ENCODE results near the gene LDLRAD3.
"Not testable (repeated sequence)": the region's sequence is repeated elsewhere in the genome, so short reads cannot be mapped to it uniquely, and the experiment has no call there.

Gene LDLRAD3

DNA sequence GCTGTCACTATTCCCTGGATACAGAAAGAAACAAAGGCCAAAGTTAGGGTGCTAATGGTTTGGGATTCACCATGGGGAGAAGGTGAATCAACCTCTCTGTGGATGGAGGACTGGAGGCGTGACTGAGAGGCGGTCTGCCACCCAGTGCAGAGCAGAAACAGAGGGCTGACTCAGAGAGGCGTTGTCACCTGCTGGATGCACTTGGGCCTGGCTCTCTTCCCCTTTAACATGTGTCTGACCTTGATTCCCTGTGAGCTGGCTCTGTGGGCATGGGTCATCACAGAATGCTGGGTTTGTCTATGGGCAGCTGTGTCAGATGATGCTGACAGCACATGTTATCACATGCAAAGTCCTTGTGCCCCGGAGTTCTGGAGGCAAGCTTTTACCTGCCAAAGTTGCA, 75.9 kb downstream of the LDLRAD3 start:
- DNase-seq = peak; percentile 36

DNA sequence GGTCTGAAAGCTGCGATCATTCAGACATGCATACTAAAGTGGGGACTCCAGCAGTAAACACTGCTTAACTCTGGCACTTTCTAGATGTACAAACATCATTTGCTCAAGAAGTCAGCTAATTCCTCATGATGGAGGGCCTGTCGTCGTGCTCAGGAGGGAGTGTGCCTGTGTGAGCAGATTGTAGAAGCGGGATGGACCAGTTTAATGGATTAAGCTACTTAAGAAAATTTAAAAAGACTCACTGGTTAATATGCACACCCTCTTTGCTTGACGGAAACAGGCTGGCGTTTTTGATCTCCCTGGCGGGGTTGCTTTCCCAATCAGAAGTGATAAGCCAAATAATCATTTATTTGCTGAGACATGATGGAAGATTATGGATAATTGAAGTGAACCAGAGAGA, 79.0 kb downstream of the LDLRAD3 start:
- DNase-seq = no peak

DNA sequence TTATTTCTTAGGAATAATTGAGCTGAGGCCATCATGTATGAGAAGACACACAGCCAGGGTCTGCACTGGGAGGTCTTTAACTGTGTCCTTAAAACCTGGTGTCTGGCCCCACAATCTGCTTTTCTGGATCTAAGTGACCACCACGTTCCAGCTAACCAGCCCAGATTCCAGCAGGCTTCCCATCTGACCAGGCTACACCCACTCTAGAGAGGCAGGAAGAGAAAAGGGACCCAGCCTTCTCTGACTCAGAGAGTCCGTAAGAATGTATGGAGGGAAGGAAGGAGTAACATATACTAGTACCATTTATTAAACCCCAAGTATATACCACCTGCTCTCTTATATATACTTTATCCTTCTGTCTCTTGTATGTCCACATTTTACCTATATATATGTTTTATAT, 80.1 kb downstream of the LDLRAD3 start:
- DNase-seq = no peak

DNA sequence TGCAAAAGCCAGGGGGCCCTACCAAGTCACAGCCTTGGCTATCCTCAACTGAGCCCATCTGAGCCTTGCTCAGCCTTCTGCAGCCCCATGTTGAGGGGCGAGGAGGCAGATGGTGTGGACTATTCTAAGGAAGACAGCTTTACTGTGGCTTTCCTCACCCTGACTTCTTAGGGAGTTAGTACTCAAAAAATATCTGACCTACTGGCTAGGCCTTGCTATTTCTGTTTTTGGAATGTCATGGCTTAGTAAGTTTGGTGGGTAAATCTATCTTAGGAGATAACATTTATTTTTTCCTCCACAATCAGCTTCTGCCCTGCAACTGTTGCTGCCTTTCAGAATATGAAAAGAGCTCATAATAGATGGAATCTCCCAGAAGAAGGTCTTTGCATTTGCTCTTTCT, 80.9 kb downstream of the LDLRAD3 start:
- no peak for DNase-seq

DNA sequence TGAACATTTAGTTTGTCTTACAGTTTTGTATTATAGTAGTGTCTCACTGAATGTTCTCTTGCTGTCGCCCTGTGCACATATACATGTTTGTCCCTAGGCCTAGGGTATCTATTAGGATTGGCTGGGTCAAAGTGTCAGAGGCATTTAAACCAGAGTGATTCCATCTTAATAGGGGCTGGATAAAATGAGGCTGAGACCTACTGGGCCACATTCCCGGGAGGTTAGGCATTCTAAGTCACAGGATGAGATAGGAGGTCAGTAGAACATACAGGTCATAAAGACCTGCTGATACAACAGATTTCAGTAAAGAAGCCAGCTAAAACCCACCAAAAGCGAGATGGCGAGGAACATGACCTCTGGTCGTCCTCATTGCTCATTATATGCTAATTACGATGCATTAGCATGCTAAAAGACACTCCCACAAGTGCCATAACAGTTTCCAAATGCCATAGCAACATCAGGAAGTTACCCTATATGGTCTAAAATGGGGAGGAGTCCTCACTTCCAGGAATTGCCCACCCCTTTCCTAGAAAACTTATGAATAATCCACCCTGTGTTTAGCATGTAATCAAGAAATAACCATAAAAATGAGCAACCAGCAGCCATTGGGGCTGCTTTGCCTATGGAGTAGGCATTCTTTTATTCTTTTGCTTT, 82.6 kb downstream of the LDLRAD3 start:
- DNase-seq = no peak

DNA sequence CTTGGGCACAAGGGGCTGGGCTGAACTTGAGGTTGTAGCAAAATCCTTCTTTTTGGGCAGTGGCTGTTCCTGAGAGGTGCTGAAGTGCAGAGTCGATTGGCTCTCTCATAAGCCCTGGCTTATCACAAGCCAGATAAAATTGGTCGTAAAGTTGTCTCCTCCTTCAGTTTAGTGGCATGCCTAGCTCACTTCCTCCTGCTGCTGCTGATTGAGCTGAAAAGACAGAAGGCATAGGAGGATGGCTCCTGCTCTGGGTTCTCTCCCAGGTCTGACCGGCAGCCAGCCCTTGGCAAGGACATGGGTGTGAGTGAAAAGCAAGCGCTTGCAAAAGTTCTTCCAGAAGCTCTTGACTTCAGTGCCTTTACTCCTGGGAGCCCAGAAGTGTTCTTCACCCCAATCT, 83.9 kb downstream of the LDLRAD3 start:
- peak; percentile 61 for DNase-seq

DNA sequence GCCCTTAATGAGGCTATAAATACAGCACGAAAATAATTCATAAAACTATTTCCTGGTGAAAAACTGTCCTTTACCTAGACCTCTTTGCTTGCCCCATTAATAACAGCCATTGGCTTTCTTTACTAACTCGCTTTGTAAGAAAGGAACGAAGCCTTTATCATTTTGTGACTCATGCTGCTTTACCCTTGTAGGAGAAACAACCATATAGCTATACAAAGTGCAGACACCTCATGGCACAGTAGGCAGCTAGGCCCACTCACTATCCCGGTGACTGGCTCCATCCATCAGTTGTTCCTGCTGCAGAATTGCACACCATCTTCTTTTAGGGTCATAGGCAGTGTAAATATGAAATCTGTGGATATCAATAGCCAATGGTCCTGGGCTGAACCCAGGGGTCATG, 85.8 kb downstream of the LDLRAD3 start:
- DNase-seq = no peak

DNA sequence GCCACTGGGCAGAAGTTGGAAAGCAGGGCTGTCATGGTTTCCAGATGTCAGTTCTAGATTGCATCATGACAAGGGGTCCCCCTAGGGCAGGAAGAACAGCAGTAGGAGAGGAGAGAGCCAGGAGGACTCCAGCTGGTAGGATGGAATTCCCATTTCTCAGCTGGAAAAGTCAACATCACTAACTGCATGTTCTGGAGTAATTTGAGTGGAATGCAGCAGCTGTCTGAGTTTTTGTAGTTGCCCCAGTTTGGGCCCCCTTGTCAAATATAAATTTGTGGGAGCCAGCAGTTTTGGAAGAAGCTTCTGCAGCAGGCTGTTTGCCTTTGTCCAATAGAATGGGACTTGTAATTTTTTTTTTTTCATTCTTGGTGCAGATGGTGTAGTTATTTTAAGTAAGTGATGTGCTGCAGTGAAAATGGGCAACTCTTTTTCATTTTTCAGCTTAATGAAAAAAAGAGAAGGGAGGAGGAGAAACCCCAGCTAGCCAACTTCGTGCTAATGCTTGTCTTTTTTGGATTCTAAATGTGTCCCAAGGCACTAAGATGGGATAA, 86.9 kb downstream of the LDLRAD3 start:
- no peak for DNase-seq

DNA sequence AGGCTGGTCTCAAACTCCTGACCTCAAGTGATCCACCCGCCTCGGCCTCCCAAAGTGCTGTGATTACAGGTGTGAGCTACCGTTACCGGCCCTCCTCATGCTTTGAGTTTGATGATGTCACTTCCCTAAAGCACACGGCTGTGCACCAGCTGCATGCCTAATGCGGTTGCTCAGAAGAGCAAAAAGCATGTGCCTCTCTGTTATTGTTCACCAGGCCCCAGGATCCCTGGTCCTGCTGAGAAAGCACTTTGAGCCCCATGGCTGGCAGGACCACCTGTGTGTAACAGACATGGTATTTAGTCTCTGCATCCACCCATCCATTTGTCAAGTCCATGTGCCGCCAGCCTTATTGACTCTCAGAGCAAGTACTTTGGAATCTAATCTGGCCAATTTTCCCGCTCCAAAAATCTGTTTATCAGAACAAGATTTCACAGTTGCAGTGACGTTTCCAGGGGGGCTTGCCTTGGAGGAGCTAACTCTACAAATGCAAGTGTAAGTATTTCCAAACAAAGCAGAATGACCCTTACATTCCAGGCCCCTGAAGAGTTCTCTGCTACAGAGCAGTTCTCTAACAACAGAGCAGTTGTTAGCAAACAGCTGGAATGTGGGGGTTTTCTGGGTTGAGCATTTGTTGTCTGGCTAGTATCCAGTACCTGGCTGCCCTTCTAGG, 89.4 kb downstream of the LDLRAD3 start:
- no peak for DNase-seq

DNA sequence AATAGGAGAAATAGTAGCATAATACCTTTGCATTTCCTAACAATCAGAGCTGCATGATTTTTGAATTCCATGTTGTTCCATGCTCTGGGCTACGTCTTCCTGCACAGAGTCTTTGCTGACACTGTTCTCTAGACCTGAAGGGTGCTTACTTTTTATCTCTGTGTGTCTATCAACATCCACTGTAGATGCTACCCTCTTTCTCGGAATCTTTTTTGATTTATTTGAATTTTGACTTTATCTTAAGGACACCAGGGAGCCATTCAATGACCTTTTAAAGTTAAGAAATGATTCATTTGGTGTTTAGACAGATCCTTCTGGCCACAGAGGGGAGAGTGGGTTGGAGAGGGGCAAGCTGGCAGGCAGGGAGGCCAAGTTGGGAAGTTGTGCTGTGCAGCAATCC, 90.1 kb downstream of the LDLRAD3 start:
- no peak for DNase-seq

DNA sequence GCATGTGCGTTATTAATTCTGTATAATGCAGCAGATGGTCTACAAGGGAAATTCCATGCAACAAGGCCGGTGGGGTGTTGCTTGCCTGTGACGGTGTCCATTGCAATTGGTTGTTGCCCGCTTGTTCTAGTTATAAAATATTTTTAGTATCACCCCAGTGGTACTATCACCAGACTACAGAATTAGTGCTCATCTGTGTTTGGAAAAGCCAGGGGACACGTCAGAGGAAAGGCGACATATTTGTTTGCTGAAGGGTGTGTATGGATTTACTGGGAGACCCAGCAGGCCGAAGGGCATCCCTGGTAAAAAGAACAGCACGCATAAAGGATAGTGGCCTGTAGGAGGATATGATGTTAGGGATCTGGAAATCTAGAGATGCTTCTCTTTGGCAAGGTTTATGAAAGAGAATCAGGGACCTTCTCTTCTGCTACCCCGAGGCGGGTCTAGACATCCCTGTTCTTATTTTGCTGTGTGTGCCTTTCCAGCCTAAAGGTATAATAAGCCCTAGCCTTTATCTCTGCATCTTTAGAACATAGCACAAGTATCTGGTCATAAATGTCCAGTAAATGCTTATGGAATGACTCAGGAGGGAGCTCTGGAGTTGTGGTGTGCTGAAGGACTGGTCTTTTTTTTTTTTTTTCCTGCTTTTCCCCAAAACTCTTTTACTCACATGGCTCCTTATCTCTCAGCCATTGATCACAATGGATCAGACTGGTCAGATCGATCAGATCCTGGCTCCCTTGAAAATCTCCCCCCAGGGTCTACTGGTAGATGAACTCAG, 90.9 kb downstream of the LDLRAD3 start:
- no peak for DNase-seq

DNA sequence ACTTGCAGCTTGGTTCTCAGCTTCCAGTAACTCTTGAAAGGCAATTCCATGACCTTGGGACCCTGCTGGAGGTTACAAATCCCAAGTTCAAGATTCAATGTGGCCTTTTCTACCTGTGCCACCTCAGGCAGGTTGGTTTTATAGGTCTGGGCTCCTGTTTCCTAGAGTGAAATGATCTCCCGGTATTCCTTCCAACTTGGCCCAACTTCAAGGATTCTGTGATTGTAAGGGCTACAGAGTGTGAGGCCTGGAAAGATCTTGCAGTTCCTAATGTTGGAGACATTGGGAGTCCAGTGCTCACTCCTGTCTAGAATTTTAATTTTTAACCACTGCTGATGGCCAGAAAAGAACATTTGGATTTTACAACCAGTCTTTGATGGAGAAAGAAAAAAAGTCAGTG, 91.6 kb downstream of the LDLRAD3 start:
- no peak for DNase-seq

DNA sequence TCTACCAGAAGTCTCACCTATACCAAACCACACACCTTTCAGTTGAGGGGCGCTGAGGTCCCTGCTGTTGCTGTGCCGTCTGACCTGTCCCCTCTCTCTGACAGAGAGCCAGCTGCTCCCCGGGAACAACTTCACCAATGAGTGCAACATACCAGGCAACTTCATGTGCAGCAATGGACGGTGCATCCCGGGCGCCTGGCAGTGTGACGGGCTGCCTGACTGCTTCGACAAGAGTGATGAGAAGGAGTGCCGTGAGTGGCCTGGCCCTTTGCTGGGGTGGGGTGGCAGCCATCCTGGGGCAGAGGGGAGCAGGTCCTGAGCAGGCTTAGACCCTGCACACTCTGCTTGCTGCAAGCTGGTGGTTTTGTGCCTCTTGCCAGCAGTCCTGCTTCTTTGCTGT, 92.1 kb downstream of the LDLRAD3 start:
- no peak for DNase-seq

DNA sequence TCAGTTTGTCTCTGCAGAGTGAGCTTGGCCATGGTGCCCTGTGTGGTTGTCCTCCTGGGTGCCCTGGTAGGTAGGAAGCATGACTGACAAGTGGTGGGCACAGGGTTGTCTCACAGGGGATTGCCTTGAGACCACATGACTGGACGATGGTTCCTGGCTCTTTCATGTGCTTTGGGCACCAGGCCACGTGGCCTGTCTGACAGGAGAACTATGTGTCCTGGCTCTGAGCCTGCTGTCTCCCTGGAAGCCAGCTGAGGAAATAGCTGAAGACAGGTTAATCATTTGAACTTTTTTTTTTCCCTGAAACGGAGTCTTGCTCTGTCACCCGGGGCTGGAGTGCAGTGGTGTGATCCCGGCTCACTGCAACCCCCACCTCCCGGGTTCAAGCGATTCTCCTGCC, 93.2 kb downstream of the LDLRAD3 start:
- no peak for DNase-seq

DNA sequence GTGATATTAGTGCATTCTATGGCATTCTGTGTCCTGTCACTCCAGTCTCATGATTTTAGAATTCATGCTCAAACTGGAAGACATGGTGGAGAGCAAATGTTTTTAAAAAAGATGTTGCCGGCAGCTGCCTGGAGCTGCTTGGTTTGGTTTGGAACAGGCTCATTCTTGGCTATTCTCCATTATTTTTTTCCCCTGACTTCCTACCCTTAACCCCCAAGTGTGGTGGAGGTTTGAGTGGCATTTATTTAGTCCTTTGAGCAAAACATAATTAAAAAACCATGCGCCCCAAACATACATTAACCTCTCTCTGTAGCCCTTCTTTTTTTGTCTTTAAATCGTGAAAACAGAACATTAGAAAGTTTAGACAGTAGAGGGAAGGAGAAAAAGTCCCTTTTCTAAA, 94.7 kb downstream of the LDLRAD3 start:
- DNase-seq = no peak

DNA sequence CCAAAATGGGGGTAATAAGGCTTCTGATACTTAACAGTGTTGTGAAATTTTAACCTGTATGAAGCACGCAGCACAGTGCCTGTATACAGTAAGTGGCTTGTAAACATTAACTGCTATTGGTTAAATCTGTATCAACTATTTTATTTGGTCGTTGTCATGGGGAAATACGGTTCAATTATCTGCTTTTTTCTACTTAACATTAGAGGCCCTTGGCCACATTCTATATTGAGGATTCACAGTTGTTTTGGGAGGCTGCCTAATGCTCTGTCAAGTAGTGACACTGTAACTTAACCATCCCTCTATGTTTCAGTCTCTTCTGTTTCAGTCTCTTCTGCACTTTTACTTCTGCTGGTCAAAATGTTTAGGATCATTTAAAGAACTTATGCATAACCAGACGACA, 95.6 kb downstream of the LDLRAD3 start:
- no peak for DNase-seq

DNA sequence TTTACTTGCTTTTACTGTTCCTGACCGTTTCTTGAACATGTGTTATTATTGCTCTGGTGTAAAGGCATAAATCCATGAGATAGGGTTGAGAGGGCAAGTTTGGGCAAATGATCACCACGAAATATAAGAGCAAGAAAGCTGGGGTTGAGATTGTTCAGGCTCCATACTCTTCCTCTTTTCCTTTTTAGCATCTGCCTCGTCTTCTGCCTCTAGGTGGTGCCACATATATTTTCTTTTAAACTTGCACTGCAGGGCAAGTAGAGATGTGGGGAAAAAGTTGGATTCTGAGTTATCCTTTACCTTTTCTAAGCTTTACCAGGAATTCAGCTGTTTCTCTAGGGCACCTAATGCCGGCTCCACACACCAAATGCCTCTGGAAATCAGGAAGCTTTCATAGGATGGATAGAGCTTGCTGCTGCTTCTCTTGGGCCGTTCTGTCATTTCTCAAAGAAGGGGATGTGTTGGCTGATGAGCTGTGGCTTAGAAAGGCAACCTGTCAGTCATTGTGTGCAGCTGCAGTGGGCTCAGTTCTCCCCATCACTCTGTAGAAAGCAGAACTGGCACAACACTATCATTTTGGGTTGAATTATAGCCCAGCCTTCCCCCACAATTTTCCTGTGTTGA, 98.2 kb downstream of the LDLRAD3 start:
- peak; percentile 55 for DNase-seq

DNA sequence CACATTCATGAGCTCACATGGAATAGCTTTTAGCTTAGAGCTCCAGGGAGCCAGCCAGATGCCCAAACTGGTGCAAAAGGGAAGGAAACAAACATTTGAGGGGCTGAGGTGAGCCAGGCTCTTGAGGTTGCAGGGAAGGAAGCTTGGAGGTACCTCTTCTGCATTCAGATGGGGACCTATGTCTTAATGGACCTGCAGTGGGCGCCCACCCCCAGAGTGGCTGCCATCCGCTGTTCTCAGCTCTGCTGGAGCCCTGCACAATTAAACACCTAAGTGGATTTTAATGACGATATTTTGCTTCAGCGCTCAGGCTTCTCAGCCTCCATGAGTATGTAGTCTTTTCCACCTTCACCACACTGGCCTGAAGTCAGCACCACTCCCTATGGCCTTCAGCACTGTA, 100.8 kb downstream of the LDLRAD3 start:
- DNase-seq = no peak

DNA sequence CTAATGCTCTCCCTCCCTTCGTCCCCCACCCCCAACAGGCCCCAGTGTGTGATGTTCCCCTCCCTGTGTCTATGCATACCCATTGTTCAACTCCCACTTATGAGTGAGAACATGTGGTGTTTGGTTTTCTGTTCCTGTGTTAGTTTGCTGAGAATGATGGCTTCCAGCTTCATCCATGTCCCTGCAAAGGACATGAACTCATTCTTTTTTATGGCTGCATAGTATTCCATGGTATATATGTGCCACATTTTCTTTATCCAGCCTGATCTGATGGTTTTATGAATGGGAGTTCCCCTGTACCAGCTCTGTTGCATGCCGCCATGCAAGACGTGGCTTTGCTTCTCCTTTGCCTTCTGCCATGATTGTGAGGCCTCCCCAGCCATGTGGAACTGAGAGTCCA, 102.1 kb downstream of the LDLRAD3 start:
- not testable (repeated sequence) for DNase-seq

DNA sequence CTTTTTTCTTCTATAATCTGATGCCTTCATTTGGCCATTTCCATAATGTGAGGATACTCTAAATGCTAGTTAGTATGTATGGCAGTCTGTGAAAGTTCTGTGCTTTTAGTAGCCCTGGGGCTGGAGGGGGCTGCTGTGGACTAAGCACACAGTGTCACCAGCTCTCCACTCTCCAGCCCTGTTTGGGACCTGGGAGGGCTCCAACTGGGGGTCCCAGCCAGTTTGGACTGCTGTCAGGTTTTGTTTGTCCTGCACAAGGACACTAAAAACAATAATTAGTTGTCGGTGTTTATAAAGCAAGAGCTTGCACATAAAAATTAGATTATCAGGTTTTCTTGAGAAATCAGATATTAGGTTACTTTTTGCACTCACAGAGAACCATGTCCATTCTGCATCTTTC, 103.1 kb downstream of the LDLRAD3 start:
- no peak for DNase-seq

DNA sequence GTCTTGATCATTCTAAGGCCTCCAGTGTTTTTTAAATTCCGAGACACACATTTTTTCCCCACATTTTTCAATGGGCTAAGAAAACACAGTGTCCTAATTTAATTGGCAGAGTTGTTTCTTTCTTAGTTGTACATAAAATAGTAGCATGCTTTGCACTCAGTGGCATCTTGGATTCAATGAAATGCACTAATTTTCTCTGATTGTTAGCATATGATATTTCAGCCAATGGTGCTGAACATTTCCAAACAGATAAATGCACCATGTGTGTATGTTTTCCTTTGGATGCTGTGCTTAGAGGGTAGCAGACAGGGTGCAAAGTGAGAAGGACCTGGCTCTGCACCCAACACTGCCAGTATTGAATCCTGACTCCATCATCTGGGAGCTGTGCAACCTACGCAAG, 103.5 kb downstream of the LDLRAD3 start:
- DNase-seq = no peak

DNA sequence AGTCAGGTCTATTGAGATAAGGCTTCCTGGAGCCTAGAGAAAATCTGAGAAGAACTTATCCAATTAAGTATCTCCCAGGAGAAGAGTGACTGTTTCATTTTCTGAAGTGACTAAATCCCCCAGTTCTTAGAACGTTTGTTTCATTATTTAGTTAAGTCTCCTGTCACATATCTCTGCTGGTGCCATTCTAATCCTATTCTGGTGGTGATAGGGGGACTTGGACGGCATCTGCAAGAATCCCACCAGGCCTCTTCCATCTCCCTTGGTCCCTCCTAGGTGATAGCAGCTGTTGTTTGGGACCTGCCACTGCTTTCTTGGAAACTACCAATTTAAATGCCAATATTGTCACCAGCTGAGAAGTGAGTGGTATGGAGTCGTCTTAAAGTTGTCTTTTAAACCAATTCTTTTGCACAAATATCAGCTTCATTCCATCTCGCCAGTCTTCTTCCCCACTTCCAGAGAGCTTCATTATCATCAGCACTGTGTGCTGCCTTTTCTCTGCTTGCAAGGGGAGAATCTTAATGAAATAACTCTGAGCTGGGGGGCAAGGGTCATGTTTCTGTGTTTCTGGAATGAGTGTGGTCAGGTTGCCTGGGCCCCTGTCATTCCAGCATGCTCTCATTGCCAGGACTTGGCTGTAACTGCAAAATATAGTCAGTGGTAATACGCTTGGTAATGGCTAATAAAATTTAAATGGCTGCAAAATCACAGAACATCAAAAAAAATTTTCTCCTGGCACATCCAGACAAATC, 104.8 kb downstream of the LDLRAD3 start:
- DNase-seq = no peak

Data from hematopoietic multipotent progenitor cell treated with erythropoietin and hydrocortisone succinate and interleukin-3 and kit ligand, for 8 days (in vitro differentiated cells).